K562 (cell line): ENCODE data around the gene GLIS1. TPM values are rescaled to one million over a fixed set of nuclear protein-coding genes. Genes with fewer than 3 reads are reported as not detected.

Experiments
- ATAC-seq: fragments of 200-7000 bp; cut with Tn5 transposase; 3 replicates; pipeline ENCODE4 v1.9.1; 2020; ENCODE audit warnings: moderate library complexity
- BruUV-seq: library from RNA; stranded (reverse); fragments of 400-500 nt; replicated peaks from 2 replicates; lab custom pipeline; 2021; lab: Mats Ljungman, UMichigan
- CTCF ChIA-PET: fragments of 300-600 bp; formaldehyde crosslinking; extraction: SDS; loops from one replicate; lab custom pipeline; 2021; ENCODE audit warnings: low intra/inter-chr PET ratio; lab: Yijun Ruan, JAX
- POLR2A ChIA-PET: fragments of 300-600, 350-650 bp; sonication (Branson Sonifier 250); formaldehyde crosslinking; extraction: SDS; loops from one replicate; lab custom pipeline; 2021; ENCODE audit warnings: antibody characterized with exemption, inconsistent platforms; lab: Yijun Ruan, JAX
- DNase-seq, 4 experiments: peaks; one replicate each; pipeline versions ENCODE4 v3.0.0 to v3.0.0-alpha.2; 2011 to 2018; ENCODE audit warnings: low spot score in 3 of 4, mixed read lengths in 3 of 4; ENCODE audit errors: extremely low read depth in 1 of 4
- FAIRE-seq: peaks from 2 replicates; lab custom pipeline; 2011; peaks lifted over from hg19 to GRCh38; lab: Jason Lieb, UNC
- H2AFZ ChIP-seq: 2 replicates; pipeline ENCODE4 v1.6.0; 2011; ENCODE audit warnings: low read depth, low read length, control low read depth, inconsistent platforms
- H3K27ac ChIP-seq: fragments of 200-600 bp; 3 replicates; pipeline ENCODE4 v1.8.0; 2011; ENCODE audit warnings: low read depth, mild to moderate bottlenecking, control low read depth, inconsistent platforms, low read length, moderate library complexity, mixed read lengths; ENCODE audit errors: extremely low read depth
- H3K27me3 ChIP-seq, 2 experiments: fragments of 300-600 bp in 1 of 2; 2 replicates in 1 of 2; 3 replicates in 1 of 2; pipeline versions ENCODE4 v1.6.0 to v1.8.0; 2011; ENCODE audit warnings: inconsistent platforms in 2 of 2, low read length in 2 of 2, mild to moderate bottlenecking in 1 of 2, mixed read lengths in 1 of 2, moderate library complexity in 1 of 2; ENCODE audit not compliant: control insufficient read depth in 2 of 2, insufficient read depth in 2 of 2
- H3K36me3 ChIP-seq: fragments of 300-600 bp; 3 replicates; pipeline ENCODE4 v1.8.0; 2011; ENCODE audit warnings: mild to moderate bottlenecking, low read length, inconsistent platforms; ENCODE audit not compliant: control insufficient read depth, insufficient read depth
- H3K4me1 ChIP-seq, 2 experiments: fragments of 200-600 bp in 1 of 2; replicated peaks in 1 of 2; 2 replicates in 1 of 2; 3 replicates in 1 of 2; pipeline versions ENCODE4 v1.5.1 to v1.8.0; 2011; ENCODE audit warnings: inconsistent platforms in 2 of 2, low read length in 2 of 2, mild to moderate bottlenecking in 1 of 2, mixed read lengths in 1 of 2, moderate library complexity in 1 of 2; ENCODE audit not compliant: control insufficient read depth in 2 of 2, insufficient read depth in 2 of 2
- H3K4me2 ChIP-seq: 2 replicates; pipeline ENCODE4 v1.6.1; 2011; ENCODE audit warnings: low read length, control low read depth, inconsistent platforms, mixed read lengths; ENCODE audit not compliant: insufficient read depth
- H3K4me3 ChIP-seq: fragments of 200-600 bp; sonication (generic), shearing (Covaris generic); 2 replicates; pipeline ENCODE4 v1.5.1; 2016; ENCODE audit warnings: control low read depth, inconsistent platforms
- H3K79me2 ChIP-seq: fragments of 200-600 bp; 3 replicates; pipeline ENCODE4 v1.8.0; 2011; ENCODE audit warnings: low read length, inconsistent platforms; ENCODE audit not compliant: control insufficient read depth, insufficient read depth
- H3K9ac ChIP-seq, 2 experiments: 2 replicates each; pipeline versions ENCODE4 v1.6.0 to v1.6.1; 2011; ENCODE audit warnings: low read depth in 2 of 2, low read length in 2 of 2, control low read depth in 1 of 2, inconsistent platforms in 1 of 2, mild to moderate bottlenecking in 1 of 2, mixed read lengths in 1 of 2; ENCODE audit not compliant: insufficient read depth in 1 of 2
- H3K9me1 ChIP-seq: one replicate; pipeline ENCODE4 v1.6.0; 2011; ENCODE audit warnings: inconsistent platforms, mild to moderate bottlenecking, low read length, moderate library complexity; ENCODE audit not compliant: control insufficient read depth, insufficient read depth
- H3K9me3 ChIP-seq: replicated peaks from 2 replicates; pipeline ENCODE4 v1.5.1; 2011; ENCODE audit warnings: low read depth, low read length, inconsistent platforms; ENCODE audit not compliant: control insufficient read depth, insufficient read depth
- H4K20me1 ChIP-seq: replicated peaks from 2 replicates; pipeline ENCODE4 v1.6.1; 2011; ENCODE audit warnings: low read length, inconsistent platforms, mixed read lengths; ENCODE audit not compliant: control insufficient read depth, insufficient read depth
- MTF1 ChIP-seq: fragments of 250-450 bp; sonication (Bioruptor Pico); IDR thresholded peaks from 2 replicates; pipeline ENCODE4 v1.9.0; 2021; ENCODE audit warnings: moderate library complexity, mild to moderate bottlenecking, inconsistent platforms, borderline replicate concordance
- SNIP1 ChIP-seq: fragments of 450-650 bp; IDR thresholded peaks from 2 replicates; pipeline ENCODE4 v1.7.1; 2017; ENCODE audit warnings: low read depth, mild to moderate bottlenecking
- TARDBP ChIP-seq: fragments of 450-650 bp; IDR thresholded peaks from 2 replicates; pipeline ENCODE4 v1.6.1; 2016
- ZMIZ1 ChIP-seq, 2 experiments: fragments of 150-350 bp in 1 of 2; IDR thresholded peaks; 2 replicates each; pipeline ENCODE4 v1.6.1; 2012 to 2016; ENCODE audit warnings: low read depth in 2 of 2, low read length in 2 of 2, mild to moderate bottlenecking in 1 of 2, moderate library complexity in 1 of 2
- WGBS: fragments of 100-300 bp; shearing (Covaris generic); methylation state at CpG from one replicate; pipeline ENCODE4 v1.1.6; 2016; ENCODE audit warnings: low coverage, mixed read lengths; ENCODE audit not compliant: insufficient coverage; ENCODE audit errors: missing lambda C conversion rate; 5-methylcytosine and 5-hydroxymethylcytosine counted together
- in situ Hi-C: fragments of 300-500 bp; cut with MboI; formaldehyde crosslinking; loops from 4 replicates; pipeline ENCODE4 v1.15.0; 2018; ENCODE audit warnings: inconsistent platforms, mixed read lengths
- intact Hi-C: fragments of 100-400 bp; cut with micrococcal nuclease; formaldehyde crosslinking; loops from 2 replicates; pipeline ENCODE4 v1.14.2; 2022
- polyA plus RNA-seq, 8 experiments: library from polyadenylated mRNA; depleted of rRNA in 4 of 8; stranded (reverse) in 5 of 8; unstranded in 3 of 8; fragments of >200 nt; fragmentation: Nextera tagmentation in 2 of 8; fragmentation: Illumina TruSeq in 1 of 8; extraction: Ambion mirVana in 2 of 8; extraction: Trizol in 1 of 8; gene quantifications; 2 replicates each; pipeline versions ENCODE4 v1.2.1 to v1.2.3, GENCODE V29; 2011 to 2014; ENCODE audit warnings: inconsistent platforms in 1 of 8, missing spikeins in 1 of 8
- total RNA-seq, 7 experiments: library from RNA; depleted of rRNA in 6 of 7; stranded (reverse); fragments of >200 nt in 6 of 7; fragmentation: Illumina TruSeq in 2 of 7; extraction: Trizol in 2 of 7; gene quantifications; 2 replicates each; pipeline versions ENCODE4 v1.2.1 to v1.2.3, GENCODE V29; 2011 to 2021; ENCODE audit warnings: low replicate concordance in 1 of 7
- TF ChIP-seq, protein P1 (sequence below): sonication (generic); formaldehyde crosslinking; IDR thresholded peaks from 2 replicates; pipeline ENCODE4 v1.8.1; 2023; ENCODE audit warnings: mild to moderate bottlenecking, missing genetic modification reagents
- TF ChIP-seq, protein P2 (sequence below), 2 experiments: fragments of 450-650 bp; formaldehyde crosslinking in 1 of 2; IDR thresholded peaks; 2 replicates each; pipeline versions ENCODE4 v1.4.0 to v1.6.1; 2014 to 2020; ENCODE audit warnings: mild to moderate bottlenecking in 2 of 2, borderline replicate concordance in 1 of 2, low read depth in 1 of 2

GLIS1 gene
- total and polyA plus RNA-seq, 9 of the 15 experiments (the other 6 are each of a cell fraction or from before 2014, with no cell fraction given), result not detected

GRCh38 chr1:53476579-53476978 is 262.4 kb downstream of the GLIS1 start:
- intact Hi-C loops, result no loop called here
- peaks cover 31 to 62% of the 10 kb centered on the region in 2 experiments for H3K27me3 ChIP-seq
- ChIA-PET CTCF (no interaction called here), POLR2A (no interaction called here)
- in situ Hi-C loops, result no loop called here
- no peak overlapping the region for H3K4me2 ChIP-seq
- no peaks in the 10 kb centered on the region for H3K9me3 ChIP-seq
- DNase-seq (no peak), FAIRE-seq (no peak), ATAC-seq (no peak)
- peaks cover 7% of the 10 kb centered on the region for H4K20me1 ChIP-seq
- H2AFZ ChIP-seq, result no peak overlapping the region
- no peaks in the 10 kb centered on the region for H3K4me1 ChIP-seq
- H3K9me1 ChIP-seq, result no peaks in the 10 kb centered on the region
- H3K27ac ChIP-seq, result no peak overlapping the region
- no peak overlapping the region for H3K4me3 ChIP-seq
- H3K36me3 ChIP-seq, result no peaks in the 10 kb centered on the region
- H3K9ac ChIP-seq, result no peak overlapping the region; a peak in 1 of 4 replicates
- WGBS, result 1% methylated on average over 8 of the region's 8 CpGs
- no TSS peak for BruUV-seq
- no peaks in the 10 kb centered on the region for H3K79me2 ChIP-seq
- TF ChIP-seq, protein P1, sequence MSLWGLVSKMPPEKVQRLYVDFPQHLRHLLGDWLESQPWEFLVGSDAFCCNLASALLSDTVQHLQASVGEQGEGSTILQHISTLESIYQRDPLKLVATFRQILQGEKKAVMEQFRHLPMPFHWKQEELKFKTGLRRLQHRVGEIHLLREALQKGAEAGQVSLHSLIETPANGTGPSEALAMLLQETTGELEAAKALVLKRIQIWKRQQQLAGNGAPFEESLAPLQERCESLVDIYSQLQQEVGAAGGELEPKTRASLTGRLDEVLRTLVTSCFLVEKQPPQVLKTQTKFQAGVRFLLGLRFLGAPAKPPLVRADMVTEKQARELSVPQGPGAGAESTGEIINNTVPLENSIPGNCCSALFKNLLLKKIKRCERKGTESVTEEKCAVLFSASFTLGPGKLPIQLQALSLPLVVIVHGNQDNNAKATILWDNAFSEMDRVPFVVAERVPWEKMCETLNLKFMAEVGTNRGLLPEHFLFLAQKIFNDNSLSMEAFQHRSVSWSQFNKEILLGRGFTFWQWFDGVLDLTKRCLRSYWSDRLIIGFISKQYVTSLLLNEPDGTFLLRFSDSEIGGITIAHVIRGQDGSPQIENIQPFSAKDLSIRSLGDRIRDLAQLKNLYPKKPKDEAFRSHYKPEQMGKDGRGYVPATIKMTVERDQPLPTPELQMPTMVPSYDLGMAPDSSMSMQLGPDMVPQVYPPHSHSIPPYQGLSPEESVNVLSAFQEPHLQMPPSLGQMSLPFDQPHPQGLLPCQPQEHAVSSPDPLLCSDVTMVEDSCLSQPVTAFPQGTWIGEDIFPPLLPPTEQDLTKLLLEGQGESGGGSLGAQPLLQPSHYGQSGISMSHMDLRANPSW (CRISPR knock-in tag), result no peak
- TF ChIP-seq, protein P2, sequence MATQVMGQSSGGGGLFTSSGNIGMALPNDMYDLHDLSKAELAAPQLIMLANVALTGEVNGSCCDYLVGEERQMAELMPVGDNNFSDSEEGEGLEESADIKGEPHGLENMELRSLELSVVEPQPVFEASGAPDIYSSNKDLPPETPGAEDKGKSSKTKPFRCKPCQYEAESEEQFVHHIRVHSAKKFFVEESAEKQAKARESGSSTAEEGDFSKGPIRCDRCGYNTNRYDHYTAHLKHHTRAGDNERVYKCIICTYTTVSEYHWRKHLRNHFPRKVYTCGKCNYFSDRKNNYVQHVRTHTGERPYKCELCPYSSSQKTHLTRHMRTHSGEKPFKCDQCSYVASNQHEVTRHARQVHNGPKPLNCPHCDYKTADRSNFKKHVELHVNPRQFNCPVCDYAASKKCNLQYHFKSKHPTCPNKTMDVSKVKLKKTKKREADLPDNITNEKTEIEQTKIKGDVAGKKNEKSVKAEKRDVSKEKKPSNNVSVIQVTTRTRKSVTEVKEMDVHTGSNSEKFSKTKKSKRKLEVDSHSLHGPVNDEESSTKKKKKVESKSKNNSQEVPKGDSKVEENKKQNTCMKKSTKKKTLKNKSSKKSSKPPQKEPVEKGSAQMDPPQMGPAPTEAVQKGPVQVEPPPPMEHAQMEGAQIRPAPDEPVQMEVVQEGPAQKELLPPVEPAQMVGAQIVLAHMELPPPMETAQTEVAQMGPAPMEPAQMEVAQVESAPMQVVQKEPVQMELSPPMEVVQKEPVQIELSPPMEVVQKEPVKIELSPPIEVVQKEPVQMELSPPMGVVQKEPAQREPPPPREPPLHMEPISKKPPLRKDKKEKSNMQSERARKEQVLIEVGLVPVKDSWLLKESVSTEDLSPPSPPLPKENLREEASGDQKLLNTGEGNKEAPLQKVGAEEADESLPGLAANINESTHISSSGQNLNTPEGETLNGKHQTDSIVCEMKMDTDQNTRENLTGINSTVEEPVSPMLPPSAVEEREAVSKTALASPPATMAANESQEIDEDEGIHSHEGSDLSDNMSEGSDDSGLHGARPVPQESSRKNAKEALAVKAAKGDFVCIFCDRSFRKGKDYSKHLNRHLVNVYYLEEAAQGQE (IDR thresholded peaks at IDR 0.05; ENCODE audit: borderline replicate concordance), result no peak
- TF ChIP-seq, protein P2 (CRISPR knock-in tag; IDR thresholded peaks at IDR 0.05; ENCODE audit: low read depth), result no peak
- no peak for TF ChIP-seq SNIP1
- no peak for TF ChIP-seq MTF1 (CRISPR knock-in tag)
- no peak for TF ChIP-seq ZMIZ1 (IDR thresholded peaks at IDR 0.05; ENCODE audit: low read depth in 2 of 2, low read length in 2 of 2)
- no peak for TF ChIP-seq TARDBP
